Endothelial cell (in vitro differentiated cells): Measurements from ENCODE around the gene CACNA1I. TPM values are rescaled to one million over a fixed set of nuclear protein-coding genes. Genes with fewer than 3 reads are reported as not detected.

ENCODE experiments used
- DNase-seq: peaks from one replicate; pipeline ENCODE4 v3.0.0; 2021; ENCODE audit warnings: low spot score
- H3K27ac Mint-ChIP-seq: one replicate; pipeline ENCODE4 v1.8.0; 2021; ENCODE audit warnings: mixed read lengths, inconsistent platforms; ENCODE audit not compliant: unreplicated experiment
- H3K27me3 Mint-ChIP-seq: one replicate; pipeline ENCODE4 v1.8.0; 2021; ENCODE audit warnings: mild to moderate bottlenecking, moderate library complexity, mixed read lengths, inconsistent platforms; ENCODE audit not compliant: unreplicated experiment
- H3K36me3 Mint-ChIP-seq: one replicate; pipeline ENCODE4 v1.8.0; 2021; ENCODE audit warnings: mild to moderate bottlenecking, low read depth, mixed read lengths, inconsistent platforms; ENCODE audit not compliant: unreplicated experiment
- H3K4me1 Mint-ChIP-seq: one replicate; pipeline ENCODE4 v1.8.0; 2021; ENCODE audit warnings: mild to moderate bottlenecking, mixed read lengths, inconsistent platforms; ENCODE audit not compliant: unreplicated experiment
- H3K4me3 Mint-ChIP-seq: one replicate; pipeline ENCODE4 v1.8.0; 2021; ENCODE audit warnings: mild to moderate bottlenecking, mixed read lengths, inconsistent platforms; ENCODE audit not compliant: unreplicated experiment
- H3K9me3 Mint-ChIP-seq: one replicate; pipeline ENCODE4 v1.8.0; 2021; ENCODE audit warnings: mixed read lengths, inconsistent platforms; ENCODE audit not compliant: unreplicated experiment
- total RNA-seq: library from RNA; stranded (reverse); fragmentation: NEBNext Ultra II Directional; extraction: Animal tissue kit (Norgen Biotek cat#: 25700); gene quantifications from one replicate; pipeline ENCODE4 v1.2.1, GENCODE V29; 2021; ENCODE audit not compliant: unreplicated experiment
- TF ChIP-seq, protein P1 (sequence below): fragments of 200-600 bp; sonication (generic); IDR thresholded peaks from one replicate; pipeline ENCODE4 v1.5.0; 2021; ENCODE audit warnings: antibody characterized with exemption; ENCODE audit not compliant: unreplicated experiment

Gene CACNA1I
- total RNA-seq, 1 donor from 2014 or later, result 0.10 TPM

DNA sequence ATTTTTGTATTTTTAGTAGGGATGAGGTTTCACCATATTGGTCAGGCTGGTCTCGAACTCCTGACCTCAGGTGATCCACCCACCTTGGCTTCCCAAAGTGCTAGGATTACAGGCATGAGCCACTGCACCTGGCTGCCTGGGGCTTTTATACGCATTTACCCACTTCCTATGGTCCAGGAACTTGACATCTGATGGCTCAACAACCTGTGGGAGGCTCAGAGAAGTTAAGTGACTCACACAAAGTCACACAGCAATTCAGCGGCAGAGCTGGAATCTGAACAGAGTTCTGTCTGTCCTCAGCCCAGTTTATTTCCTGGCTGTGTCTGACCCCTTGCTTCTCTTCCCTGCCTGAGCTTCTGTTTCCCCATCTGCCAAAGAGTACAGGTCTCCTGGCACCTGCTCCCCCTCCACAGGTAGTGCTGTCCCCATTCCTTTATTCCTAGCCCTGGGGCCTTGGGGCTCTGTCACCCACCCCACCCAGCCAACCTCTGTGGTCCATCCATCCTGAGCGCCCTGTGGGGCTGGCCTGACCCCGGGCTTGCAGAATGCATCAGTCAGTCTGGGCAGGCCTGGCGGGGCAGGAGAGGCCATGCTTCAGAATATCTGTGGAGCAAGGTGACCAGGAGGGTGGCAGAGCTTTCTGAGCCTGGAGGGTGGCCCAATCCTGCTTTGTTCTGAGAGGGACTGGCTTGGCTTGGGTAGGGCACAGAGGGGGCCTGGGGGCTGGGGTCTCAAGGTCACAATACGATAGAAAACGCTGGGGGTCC, 50.6 kb downstream of the CACNA1I start:
- peaks cover 6% of the 10 kb centered on the region for H3K27me3 Mint-ChIP-seq
- H3K9me3 Mint-ChIP-seq, result no peaks in the 10 kb centered on the region
- DNase-seq, result no peak
- H3K4me1 Mint-ChIP-seq, result peaks cover 5% of the 10 kb centered on the region
- no peak overlapping the region for H3K27ac Mint-ChIP-seq
- H3K4me3 Mint-ChIP-seq, result no peak overlapping the region
- TF ChIP-seq, protein P1, sequence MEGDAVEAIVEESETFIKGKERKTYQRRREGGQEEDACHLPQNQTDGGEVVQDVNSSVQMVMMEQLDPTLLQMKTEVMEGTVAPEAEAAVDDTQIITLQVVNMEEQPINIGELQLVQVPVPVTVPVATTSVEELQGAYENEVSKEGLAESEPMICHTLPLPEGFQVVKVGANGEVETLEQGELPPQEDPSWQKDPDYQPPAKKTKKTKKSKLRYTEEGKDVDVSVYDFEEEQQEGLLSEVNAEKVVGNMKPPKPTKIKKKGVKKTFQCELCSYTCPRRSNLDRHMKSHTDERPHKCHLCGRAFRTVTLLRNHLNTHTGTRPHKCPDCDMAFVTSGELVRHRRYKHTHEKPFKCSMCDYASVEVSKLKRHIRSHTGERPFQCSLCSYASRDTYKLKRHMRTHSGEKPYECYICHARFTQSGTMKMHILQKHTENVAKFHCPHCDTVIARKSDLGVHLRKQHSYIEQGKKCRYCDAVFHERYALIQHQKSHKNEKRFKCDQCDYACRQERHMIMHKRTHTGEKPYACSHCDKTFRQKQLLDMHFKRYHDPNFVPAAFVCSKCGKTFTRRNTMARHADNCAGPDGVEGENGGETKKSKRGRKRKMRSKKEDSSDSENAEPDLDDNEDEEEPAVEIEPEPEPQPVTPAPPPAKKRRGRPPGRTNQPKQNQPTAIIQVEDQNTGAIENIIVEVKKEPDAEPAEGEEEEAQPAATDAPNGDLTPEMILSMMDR, result no peak
- H3K36me3 Mint-ChIP-seq, result peaks cover 4% of the 10 kb centered on the region

DNA sequence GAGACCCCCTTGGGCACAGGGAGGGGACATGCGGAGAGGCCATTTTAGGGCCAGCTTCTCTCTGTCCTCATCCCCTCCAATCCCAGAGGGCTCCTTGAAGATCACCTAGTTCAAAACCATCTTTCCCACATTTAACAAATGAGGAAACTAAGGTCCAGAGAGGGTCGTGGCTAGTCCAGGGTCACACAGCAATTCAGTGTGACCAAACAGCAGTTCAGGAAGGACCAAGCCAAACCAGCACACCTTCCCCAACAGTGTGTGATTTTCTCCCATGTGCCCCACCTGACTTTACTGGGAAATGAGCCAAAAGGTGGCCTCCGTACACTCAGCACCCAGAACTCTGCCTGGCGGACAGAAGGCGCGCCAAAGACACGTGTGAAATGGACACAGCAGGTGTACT, 51.3 kb downstream of the CACNA1I start:
- DNase-seq, result no peak
- Mint-ChIP-seq H3K36me3 (peaks cover 4% of the 10 kb centered on the region), H3K4me1 (peaks cover 5% of the 10 kb centered on the region), H3K4me3 (no peak overlapping the region), H3K27ac (no peak overlapping the region), H3K27me3 (peaks cover 10% of the 10 kb centered on the region), H3K9me3 (no peaks in the 10 kb centered on the region)
- TF ChIP-seq, protein P1, result no peak

DNA sequence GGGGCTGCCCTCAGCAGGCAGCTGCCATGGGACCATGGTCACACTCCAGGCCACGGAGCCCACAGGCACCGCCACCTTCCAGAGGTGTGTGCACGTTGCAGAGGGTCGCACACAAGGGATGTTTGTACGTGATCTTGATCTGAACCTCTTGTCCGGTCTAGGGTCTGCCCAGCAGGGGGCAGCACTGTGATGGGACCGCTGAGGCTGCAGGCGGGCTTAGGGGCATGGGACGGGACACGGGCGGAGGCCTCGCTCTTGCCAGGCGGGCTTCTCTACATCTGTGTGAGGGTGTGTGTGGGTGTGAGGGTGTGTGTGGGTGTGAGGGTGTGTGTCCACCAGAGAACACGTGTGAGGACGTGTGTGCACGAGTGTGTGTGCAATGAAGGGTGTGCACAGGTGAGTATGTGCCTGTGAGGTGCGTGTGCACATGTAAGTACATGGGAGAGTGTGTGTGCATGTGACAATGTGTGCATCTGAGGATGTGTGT, 52.4 kb downstream of the CACNA1I start:
- peak; percentile 82 for DNase-seq
- H3K36me3 Mint-ChIP-seq, result peaks cover 2% of the 10 kb centered on the region
- peaks cover 8% of the 10 kb centered on the region for H3K27me3 Mint-ChIP-seq
- H3K9me3 Mint-ChIP-seq, result no peaks in the 10 kb centered on the region
- no peak overlapping the region for H3K4me3 Mint-ChIP-seq
- no peak overlapping the region for H3K27ac Mint-ChIP-seq
- H3K4me1 Mint-ChIP-seq, result peaks cover 3% of the 10 kb centered on the region
- TF ChIP-seq, protein P1, result peak; percentile 76

DNA sequence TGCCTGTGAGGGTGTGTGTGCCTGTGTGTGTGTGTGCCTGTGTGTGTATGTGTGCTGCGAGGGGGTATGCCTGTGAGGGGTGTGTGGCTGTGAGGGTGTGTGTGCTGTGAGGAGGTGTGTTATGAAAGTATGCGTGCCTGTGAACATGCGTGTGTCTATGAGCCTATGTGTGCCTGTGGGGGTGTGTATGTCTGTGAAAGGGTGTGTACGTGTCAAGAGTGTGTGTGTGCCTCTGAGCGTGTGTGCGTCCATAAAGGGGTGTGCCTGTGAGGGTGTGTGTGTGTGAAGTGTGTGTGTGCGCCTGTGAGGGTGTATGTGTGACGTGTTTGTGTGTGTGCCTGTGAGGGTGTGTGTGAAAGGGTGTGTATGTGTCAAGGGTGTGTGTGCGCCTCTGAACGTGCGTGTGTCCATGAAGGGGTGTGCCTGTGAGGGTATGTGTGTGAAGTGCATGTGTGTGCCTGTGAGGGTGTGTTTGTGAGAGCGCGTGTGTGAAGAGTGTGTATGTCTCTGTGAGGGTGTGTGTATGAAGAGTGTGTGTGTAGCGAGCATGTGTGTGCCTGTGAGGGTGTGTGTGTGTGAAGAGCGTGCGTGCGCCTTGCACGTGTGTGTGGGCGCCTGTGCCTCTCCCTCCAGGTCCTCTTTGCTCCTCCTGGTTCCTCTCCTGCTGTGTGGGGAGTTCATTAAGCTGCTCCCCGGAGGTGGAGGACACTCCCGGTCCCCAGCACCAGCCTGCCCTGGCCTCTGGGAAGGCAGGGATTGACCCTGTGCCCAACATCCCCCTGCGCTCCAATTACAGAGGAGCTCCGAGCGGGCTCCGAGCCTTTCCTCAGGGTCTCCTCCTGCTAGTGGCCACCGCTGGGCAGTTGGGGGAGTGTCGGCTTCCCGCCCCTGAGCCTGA, 53.3 kb downstream of the CACNA1I start:
- H3K9me3 Mint-ChIP-seq, result no peaks in the 10 kb centered on the region
- no peaks in the 10 kb centered on the region for H3K36me3 Mint-ChIP-seq
- no peak for DNase-seq
- no peaks in the 10 kb centered on the region for H3K4me1 Mint-ChIP-seq
- TF ChIP-seq, protein P1, result no peak
- no peak overlapping the region for H3K4me3 Mint-ChIP-seq
- H3K27me3 Mint-ChIP-seq, result peaks cover 8% of the 10 kb centered on the region
- no peak overlapping the region for H3K27ac Mint-ChIP-seq
